ENCODE measurements around the gene TMEM132C.

- TF ChIP-seq CTCF (IDR thresholded peaks at IDR 0.05) (no peak), BHLHE40 (IDR thresholded peaks at IDR 0.05; ENCODE audit: low read depth, low read length) (no peak), TP53 (CRISPR knock-in tag; IDR thresholded peaks at IDR 0.05) (no peak), HDAC2 (IDR thresholded peaks at IDR 0.05) (no peak)
Measured at GRCh38 chr12:128476266-128476665, 209.3 kb downstream of the TMEM132C start.
